Suppressor macrophage treated with lipopolysaccharide for 1 hour (primary cell): ENCODE data around the gene MYL7.

ENCODE experiments used
- DNase-seq, 3 donors: peaks; one replicate each; pipeline ENCODE4 v3.0.0-alpha.2; 2020 to 2022

Gene MYL7

GRCh38 chr7:44149571-44150465 lies 8.7 kb upstream of the MYL7 start:
- DNase-seq: no peak

DNA sequence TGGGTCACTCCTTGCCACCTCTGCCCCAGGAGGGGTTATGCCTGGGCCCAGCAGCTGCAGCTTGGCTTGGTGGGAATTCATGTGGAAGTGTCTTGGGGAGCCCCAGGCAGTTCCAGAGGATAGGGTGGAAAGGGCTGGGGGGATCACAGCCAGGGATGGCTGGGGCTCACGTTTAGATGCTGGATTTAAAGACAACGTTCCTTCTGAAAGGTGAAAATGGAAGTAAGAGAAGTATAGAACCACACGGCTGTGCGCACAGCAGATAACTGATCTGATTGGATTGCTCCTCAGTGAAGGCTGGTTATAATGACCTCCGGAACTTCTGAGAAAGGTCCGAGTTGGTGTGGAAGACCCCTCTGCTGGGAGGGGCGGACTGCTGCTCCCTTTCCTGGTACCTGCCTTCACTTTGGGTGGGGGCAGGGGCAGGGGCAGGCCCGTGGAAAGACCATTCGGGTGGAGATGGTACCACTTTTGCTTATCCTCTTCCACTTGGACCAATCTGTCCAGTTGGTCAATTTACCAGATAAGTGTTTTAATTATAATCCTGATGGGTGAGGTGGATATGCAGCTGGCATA lies 7.9 kb upstream of the MYL7 start:
- no peak for DNase-seq

GRCh38 chr7:44148166-44148565 lies 7.0 kb upstream of the MYL7 start:
- DNase-seq: no peak

DNA sequence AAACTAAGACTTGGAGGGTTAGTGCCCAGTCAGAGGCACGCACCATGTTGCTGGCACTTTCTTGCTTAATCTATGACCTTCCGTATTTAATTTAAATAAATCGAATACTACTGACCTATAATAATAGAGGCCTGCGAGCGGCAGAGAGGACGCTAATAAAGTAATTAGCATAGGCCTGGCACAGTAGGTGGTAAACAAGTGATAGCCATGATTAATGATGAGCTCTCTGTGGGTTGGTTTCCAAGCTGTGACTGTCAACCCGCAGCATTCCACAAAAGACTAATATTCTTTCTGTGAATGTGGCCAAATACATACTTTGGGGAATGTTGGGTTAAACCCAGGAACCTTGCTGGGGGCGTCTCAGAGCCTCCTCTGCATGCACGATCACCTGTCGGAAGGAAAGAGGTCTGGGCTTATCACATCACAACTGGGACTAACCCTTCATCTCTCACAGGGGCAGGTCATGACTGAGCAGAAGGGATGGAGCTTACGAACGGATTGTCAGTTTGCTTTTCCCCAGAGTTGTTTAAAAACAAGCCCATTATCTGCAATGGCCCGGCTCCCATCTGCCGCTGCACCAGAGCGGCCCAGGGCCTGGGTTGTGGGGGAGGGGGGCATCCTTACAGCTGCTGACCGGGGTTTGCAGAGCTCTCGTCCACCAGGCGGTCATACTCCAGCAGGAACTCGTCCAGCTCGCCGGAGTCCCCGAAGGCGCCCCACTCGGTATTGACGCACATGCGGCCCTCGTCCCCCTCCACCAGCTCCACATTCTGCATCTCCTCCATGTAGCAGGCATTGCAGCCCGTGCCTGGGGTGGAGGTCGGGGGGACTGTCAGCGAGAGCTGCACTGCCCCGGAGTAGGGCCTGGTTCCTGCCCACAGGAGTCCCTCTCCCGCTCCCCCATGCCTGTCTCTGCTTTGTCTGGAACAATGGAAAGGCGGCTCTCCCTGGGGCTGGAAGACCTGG lies 6.2 kb upstream of the MYL7 start:
- no peak for DNase-seq

GRCh38 chr7:44145969-44146911 lies 5.1 kb upstream of the MYL7 start:
- peak; percentile 48 to 80 (median 58) for DNase-seq

DNA sequence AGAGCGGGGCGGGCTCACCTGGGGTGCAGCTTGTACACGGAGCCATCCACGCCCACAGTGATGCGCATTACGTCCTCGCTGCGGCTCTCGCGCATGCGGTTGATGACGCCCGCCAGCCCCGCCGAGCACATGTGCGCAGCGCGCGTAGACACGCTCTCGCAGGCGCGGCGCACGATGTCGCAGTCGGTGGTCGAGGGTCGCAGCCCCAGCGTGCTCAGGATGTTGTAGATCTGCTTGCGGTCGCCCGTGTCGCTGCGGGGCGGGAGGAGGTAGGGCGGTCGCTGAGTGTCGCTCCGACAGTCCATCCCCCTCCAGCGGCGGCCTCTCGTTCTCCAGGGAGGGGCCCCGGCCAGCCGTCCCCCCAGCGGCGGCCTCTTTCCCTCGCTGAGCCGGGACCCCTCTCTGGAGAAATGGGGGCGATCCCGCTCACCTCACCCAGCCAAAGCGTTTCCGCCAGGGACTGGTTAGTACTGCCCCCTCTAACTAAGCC lies 4.4 kb upstream of the MYL7 start:
- no peak for DNase-seq

GRCh38 chr7:44144968-44145478 lies 3.9 kb upstream of the MYL7 start:
- DNase-seq: no peak

- DNase-seq: no peak
Observed at GRCh38 chr7:44144426-44144967, 3.4 kb upstream of the MYL7 start.

DNA sequence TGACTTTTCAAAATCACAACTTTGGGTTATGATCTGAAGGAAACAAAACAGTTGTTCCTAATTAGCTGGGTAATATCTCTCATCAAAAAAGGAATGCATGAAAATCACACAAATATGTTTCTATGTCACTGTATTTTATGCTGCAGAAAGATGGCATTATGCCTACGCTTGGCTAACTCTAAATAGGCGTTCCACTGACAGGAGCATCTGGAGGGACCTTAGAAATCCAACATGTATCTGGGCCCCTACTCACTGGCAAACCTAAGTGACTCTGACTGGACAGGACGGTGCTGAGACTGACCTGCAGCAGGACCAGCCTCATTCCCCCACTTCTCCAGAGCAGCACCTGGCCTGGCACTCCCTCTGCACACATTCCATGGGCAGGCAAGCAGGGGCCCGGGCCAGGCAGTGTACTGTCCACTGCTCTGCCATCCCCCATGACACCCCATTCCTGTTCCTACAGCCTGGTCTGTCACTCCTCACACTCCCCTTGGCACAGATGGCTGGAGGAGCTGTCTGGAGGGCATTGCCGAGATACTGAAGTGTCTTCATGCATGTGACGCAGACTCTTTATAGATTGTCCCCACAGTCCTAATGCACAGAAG lies 2.6 kb upstream of the MYL7 start:
- DNase-seq: no peak

- no peak for DNase-seq
Observed at GRCh38 chr7:44142028-44142427, 896 bp upstream of the MYL7 start.

GRCh38 chr7:44140341-44140740 lies 791 bp downstream of the MYL7 start:
- DNase-seq: no peak

DNA sequence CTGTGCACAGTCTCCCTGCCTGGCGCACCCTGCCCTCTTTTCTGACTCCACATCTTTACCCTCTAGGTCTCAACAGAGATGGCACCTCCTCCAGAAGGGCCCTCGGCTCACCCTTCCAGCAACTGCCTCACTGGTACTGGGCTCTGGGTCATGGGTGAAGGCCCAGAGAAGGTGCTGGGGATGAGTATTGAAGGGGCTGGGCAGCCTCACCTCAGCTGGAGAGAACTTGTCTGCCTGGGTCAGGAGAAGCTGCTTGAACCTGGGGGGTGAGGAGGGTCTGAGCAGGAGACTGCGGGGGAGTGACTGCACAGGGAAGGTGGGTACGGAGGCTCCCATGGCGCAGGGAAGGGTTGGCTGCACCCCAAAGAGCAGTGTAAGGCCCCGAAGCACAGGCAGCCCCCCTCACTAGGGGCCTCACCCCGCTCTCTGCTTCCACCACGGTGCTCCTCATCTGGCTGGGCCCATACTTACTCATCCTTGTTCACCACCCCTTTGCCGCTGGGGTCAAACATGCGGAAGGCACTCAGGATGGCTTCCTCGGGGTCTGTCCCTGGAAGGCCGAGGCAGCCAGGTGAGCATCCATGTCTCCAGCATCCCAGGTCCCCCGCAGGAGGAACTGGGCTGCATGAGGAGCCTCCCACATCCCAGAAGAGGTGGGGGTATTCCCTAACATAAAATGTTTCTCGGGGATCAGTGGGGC lies 1.7 kb downstream of the MYL7 start:
- no peak for DNase-seq

- DNase-seq: no peak
Observed at GRCh38 chr7:44138698-44139097, 2.4 kb downstream of the MYL7 start.

- DNase-seq: no peak
Observed at GRCh38 chr7:44136731-44137130, 4.4 kb downstream of the MYL7 start.

GRCh38 chr7:44134943-44135628 lies 6.0 kb downstream of the MYL7 start:
- no peak for DNase-seq

GRCh38 chr7:44133295-44133694 lies 7.8 kb downstream of the MYL7 start:
- no peak for DNase-seq

DNA sequence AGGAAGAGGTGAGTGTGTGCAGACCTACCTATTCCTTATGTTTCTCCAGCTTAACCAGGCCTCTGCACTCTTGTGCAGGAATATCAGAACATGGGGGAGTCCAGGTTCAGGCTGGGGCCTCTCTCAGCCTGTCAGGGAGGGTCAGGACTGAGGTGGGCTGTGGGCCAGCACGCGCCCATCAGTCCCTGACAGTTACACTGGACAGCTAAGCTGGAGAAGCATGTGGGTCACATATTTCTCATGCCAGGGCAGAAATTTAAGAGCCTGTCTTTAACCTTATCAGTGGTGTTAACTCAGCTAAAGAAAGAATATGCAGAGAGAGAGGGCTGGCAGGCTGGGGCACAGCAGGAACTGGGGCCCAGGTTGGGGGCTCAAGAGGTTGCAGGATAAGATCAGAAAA lies 9.1 kb downstream of the MYL7 start:
- DNase-seq: no peak

DNA sequence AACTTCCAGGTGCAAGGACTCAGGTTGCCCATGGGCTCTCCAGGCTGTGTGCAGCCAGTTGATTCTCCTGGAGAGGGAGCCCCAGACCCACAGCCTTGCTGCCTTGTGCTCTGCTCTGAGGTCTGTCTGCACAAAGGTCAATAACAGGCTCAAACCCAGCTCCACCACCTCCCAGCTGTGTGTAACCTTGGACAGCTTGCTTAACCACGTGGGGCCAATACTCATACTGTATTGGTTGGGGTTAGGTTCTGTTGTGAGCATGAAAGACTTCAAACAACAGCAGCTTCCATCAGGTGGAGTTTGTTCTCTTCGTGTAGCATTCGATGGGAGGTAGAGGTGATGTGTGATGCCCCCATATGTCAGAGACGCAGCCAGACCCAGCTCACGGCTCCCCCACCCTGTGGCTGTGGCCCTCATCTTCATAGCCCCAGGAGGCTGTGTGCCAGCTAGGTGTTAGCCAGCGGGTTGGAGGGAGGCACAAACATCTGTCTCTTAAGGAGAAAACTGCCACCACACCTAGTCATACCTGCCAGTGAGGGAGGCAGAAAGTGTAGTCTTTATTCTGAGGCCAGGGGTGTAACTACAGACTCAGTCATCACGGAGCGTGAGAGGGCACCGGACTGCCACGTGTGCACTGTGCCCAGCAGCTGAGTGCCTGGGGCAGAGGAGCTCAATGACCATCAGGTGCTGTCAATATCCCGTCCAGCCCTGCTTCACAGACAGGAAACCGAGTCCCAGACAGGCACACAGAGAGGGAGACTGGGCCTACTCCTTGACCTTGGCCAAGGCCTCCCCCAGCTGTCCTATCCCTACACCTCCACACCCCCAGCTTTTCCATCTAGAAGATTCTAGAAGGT lies 9.7 kb downstream of the MYL7 start:
- DNase-seq: peak in 1 of 3 donors; percentile 5
